K562 (cell line): ENCODE data around the gene GRHL3.

Experiments
- BCL6 ChIP-seq: fragments of 250-450 bp; sonication (Bioruptor Pico); IDR thresholded peaks from 2 replicates; pipeline ENCODE4 v1.4.0; 2020
- CSDE1 ChIP-seq, 2 experiments: fragments of 450-650 bp; IDR thresholded peaks; 2 replicates each; pipeline ENCODE4 v1.6.1; 2016; ENCODE audit warnings: mild to moderate bottlenecking in 1 of 2
- CUX1 ChIP-seq: fragments of 200-800 bp; sonication (Bioruptor generic); IDR thresholded peaks from 2 replicates; pipeline ENCODE4 v1.6.1; 2016; ENCODE audit warnings: missing genetic modification characterization, missing compliant biosample characterization
- E2F6 ChIP-seq, 2 experiments: IDR thresholded peaks; 2 replicates each; pipeline ENCODE4 v1.6.1; 2011; ENCODE audit warnings: borderline replicate concordance in 1 of 2, control low read depth in 1 of 2, low read depth in 1 of 2, low read length in 1 of 2, mild to moderate bottlenecking in 1 of 2, mixed read lengths in 1 of 2, moderate library complexity in 1 of 2; ENCODE audit not compliant: insufficient read depth in 1 of 2, insufficient read length in 1 of 2, poor library complexity in 1 of 2, severe bottlenecking in 1 of 2; ENCODE audit errors: extremely low read depth in 1 of 2
- PML ChIP-seq: IDR thresholded peaks from 2 replicates; pipeline ENCODE4 v1.6.1; 2012; ENCODE audit warnings: low read length, inconsistent platforms
- ZBTB11 ChIP-seq, 3 experiments: fragments of 200-800 bp in 1 of 3; fragments of 250-450 bp in 1 of 3; fragments of 450-650 bp in 1 of 3; sonication (Bioruptor Pico) in 1 of 3; sonication (Bioruptor generic) in 1 of 3; formaldehyde crosslinking in 1 of 3; IDR thresholded peaks; 2 replicates each; pipeline versions ENCODE4 v1.6.1 to v1.8.0; 2016 to 2022; ENCODE audit warnings: mild to moderate bottlenecking in 2 of 3, missing genetic modification characterization in 2 of 3, missing compliant biosample characterization in 1 of 3, moderate library complexity in 1 of 3
- ZKSCAN1 ChIP-seq: fragments of 150-350 bp; IDR thresholded peaks from 2 replicates; pipeline ENCODE4 v1.6.1; 2016; ENCODE audit warnings: low read depth, low read length

- TF ChIP-seq PML (no peak), E2F6 (IDR thresholded peaks at IDR 0.05; ENCODE audit: borderline replicate concordance in 1 of 2, extremely low read depth in 1 of 2, insufficient read depth in 1 of 2, insufficient read length in 1 of 2, low read depth in 1 of 2, low read length in 1 of 2, poor library complexity in 1 of 2, severe bottlenecking in 1 of 2) (no peak), ZKSCAN1 (no peak), CSDE1 (IDR thresholded peaks at IDR 0.05) (no peak), CUX1 (CRISPR knock-in tag) (no peak), BCL6 (CRISPR knock-in tag) (no peak), ZBTB11 (CRISPR knock-in tag; IDR thresholded peaks at IDR 0.05) (no peak)
Measured at GRCh38 chr1:24301785-24302175, 17.4 kb upstream of the GRHL3 start.
